HepG2 (cell line): ENCODE results near the gene WDR27. TPM values are rescaled to one million over a fixed set of nuclear protein-coding genes. Genes with fewer than 3 reads are reported as not detected.

Source experiments
- ATAC-seq: fragments of 200-7000 bp; cut with Tn5 transposase; 3 replicates; pipeline ENCODE4 v1.9.1; 2020; ENCODE audit warnings: mild to moderate bottlenecking, moderate library complexity
- BruUV-seq: library from RNA; stranded (reverse); fragments of 400-500 nt; replicated peaks from 2 replicates; lab custom pipeline; 2021; lab: Mats Ljungman, UMichigan
- CTCF ChIA-PET: fragments of 300-600 bp; formaldehyde crosslinking; extraction: SDS; loops from one replicate; lab custom pipeline; 2021; ENCODE audit warnings: low total read pairs, inconsistent platforms, low intra/inter-chr PET ratio; lab: Yijun Ruan, JAX
- POLR2A ChIA-PET: fragments of 350-600 bp; sonication (Branson Sonifier 250); formaldehyde crosslinking; loops from one replicate; lab custom pipeline; 2020; ENCODE audit warnings: antibody characterized with exemption, inconsistent platforms; lab: Yijun Ruan, JAX
- DNase-seq: peaks from one replicate; pipeline ENCODE4 v3.0.0-alpha.2; 2015; ENCODE audit warnings: low spot score
- FAIRE-seq: peaks from 3 replicates; lab custom pipeline; 2011; peaks lifted over from hg19 to GRCh38; lab: Jason Lieb, UNC
- H2AFZ ChIP-seq: one replicate; pipeline ENCODE4 v1.6.1; 2011; ENCODE audit warnings: low read length, inconsistent platforms
- H3K27ac ChIP-seq: fragments of 300-600 bp; 3 replicates; pipeline ENCODE4 v1.8.0; 2011; ENCODE audit warnings: mixed run types, mild to moderate bottlenecking, mixed read lengths, low read length, inconsistent platforms; ENCODE audit not compliant: insufficient read depth; ENCODE audit errors: extremely low read length
- H3K27me3 ChIP-seq, 2 experiments: fragments of 200-600 bp in 1 of 2; 2 replicates in 1 of 2; 3 replicates in 1 of 2; pipeline versions ENCODE4 v1.6.0 to v1.8.0; 2011; ENCODE audit warnings: low read length in 2 of 2, mild to moderate bottlenecking in 2 of 2, moderate library complexity in 2 of 2, inconsistent platforms in 1 of 2; ENCODE audit not compliant: insufficient read depth in 2 of 2, control insufficient read depth in 1 of 2
- H3K36me3 ChIP-seq, 2 experiments: fragments of 200-600 bp in 1 of 2; replicated peaks in 1 of 2; 2 replicates in 1 of 2; 3 replicates in 1 of 2; pipeline versions ENCODE4 v1.5.1 to v1.8.0; 2011; ENCODE audit warnings: low read length in 2 of 2, inconsistent platforms in 1 of 2; ENCODE audit not compliant: insufficient read depth in 2 of 2, control insufficient read depth in 1 of 2
- H3K4me1 ChIP-seq: 2 replicates; pipeline ENCODE4 v1.5.1; 2012; ENCODE audit warnings: low read length, inconsistent platforms; ENCODE audit not compliant: insufficient read depth
- H3K4me2 ChIP-seq: 2 replicates; pipeline ENCODE4 v1.6.0; 2011; ENCODE audit warnings: low read depth, low read length, inconsistent platforms
- H3K4me3 ChIP-seq, 3 experiments: fragments of 200-600 bp in 1 of 3; sonication (generic), shearing (Covaris generic) in 1 of 3; replicated peaks in 1 of 3; 2 replicates each; pipeline ENCODE4 v1.5.1; 2011 to 2016; ENCODE audit warnings: low read length in 3 of 3, inconsistent platforms in 2 of 3, low read depth in 2 of 3, mild to moderate bottlenecking in 2 of 3, control low read depth in 1 of 3, mixed read lengths in 1 of 3; ENCODE audit not compliant: insufficient read depth in 1 of 3
- H3K79me2 ChIP-seq: one replicate; pipeline ENCODE4 v1.6.1; 2011; ENCODE audit warnings: low read length, inconsistent platforms; ENCODE audit not compliant: insufficient read depth
- H3K9ac ChIP-seq: 2 replicates; pipeline ENCODE4 v1.6.0; 2011; ENCODE audit warnings: mild to moderate bottlenecking, low read depth, low read length, inconsistent platforms; ENCODE audit not compliant: insufficient read depth
- H3K9me3 ChIP-seq: 2 replicates; pipeline ENCODE4 v1.5.1; 2012; ENCODE audit warnings: mild to moderate bottlenecking, low read length
- H4K20me1 ChIP-seq: 2 replicates; pipeline ENCODE4 v1.6.0; 2011; ENCODE audit warnings: inconsistent platforms, mild to moderate bottlenecking, low read length, moderate library complexity; ENCODE audit not compliant: insufficient read depth
- HIVEP1 ChIP-seq: sonication (generic); formaldehyde crosslinking; IDR thresholded peaks from 2 replicates; pipeline ENCODE4 v1.4.0; 2020; ENCODE audit warnings: mild to moderate bottlenecking, missing genetic modification reagents
- HOXA3 ChIP-seq: sonication (generic); formaldehyde crosslinking; IDR thresholded peaks from 2 replicates; pipeline ENCODE4 v1.5.0; 2020; ENCODE audit warnings: missing genetic modification reagents
- RXRA ChIP-seq: sonication (generic); formaldehyde crosslinking; IDR thresholded peaks from 2 replicates; pipeline ENCODE4 v1.5.1; 2020; ENCODE audit warnings: missing genetic modification reagents
- SKIL ChIP-seq: sonication (generic); formaldehyde crosslinking; IDR thresholded peaks from 2 replicates; pipeline ENCODE4 v1.8.0; 2022; ENCODE audit warnings: missing genetic modification reagents, mild to moderate bottlenecking, moderate library complexity, borderline replicate concordance
- ZBTB1 ChIP-seq: sonication (generic); formaldehyde crosslinking; IDR thresholded peaks from 2 replicates; pipeline ENCODE4 v1.4.0; 2020; ENCODE audit warnings: missing genetic modification reagents, borderline replicate concordance
- ZNF101 ChIP-seq: sonication (generic); formaldehyde crosslinking; IDR thresholded peaks from 2 replicates; pipeline ENCODE4 v1.4.0; 2020; ENCODE audit warnings: mild to moderate bottlenecking, low read depth, missing genetic modification reagents, borderline replicate concordance
- ZNF468 ChIP-seq: sonication (generic); formaldehyde crosslinking; IDR thresholded peaks from 2 replicates; pipeline ENCODE4 v1.8.0; 2022; ENCODE audit warnings: mild to moderate bottlenecking, moderate library complexity, missing genetic modification reagents
- ZNF512 ChIP-seq: sonication (generic); formaldehyde crosslinking; IDR thresholded peaks from 2 replicates; pipeline ENCODE4 v1.4.0; 2020; ENCODE audit warnings: mild to moderate bottlenecking, missing genetic modification reagents
- ZNF564 ChIP-seq: sonication (generic); formaldehyde crosslinking; IDR thresholded peaks from 2 replicates; pipeline ENCODE4 v1.8.1; 2023; ENCODE audit warnings: mild to moderate bottlenecking, missing genetic modification reagents
- ZNF768 ChIP-seq: sonication (generic); formaldehyde crosslinking; IDR thresholded peaks from 2 replicates; pipeline ENCODE4 v1.4.0; 2020; ENCODE audit warnings: missing genetic modification reagents
- ZNF83 ChIP-seq: sonication (generic); formaldehyde crosslinking; IDR thresholded peaks from 2 replicates; pipeline ENCODE4 v1.4.0; 2020; ENCODE audit warnings: missing genetic modification reagents, mild to moderate bottlenecking, borderline replicate concordance
- ZNF879 ChIP-seq: sonication (generic); formaldehyde crosslinking; IDR thresholded peaks from 2 replicates; pipeline ENCODE4 v1.8.1; 2023; ENCODE audit warnings: missing genetic modification reagents
- WGBS: methylation state at CpG from one replicate; pipeline ENCODE4 v1.1.6; 2017; ENCODE audit warnings: low lambda C conversion rate; 5-methylcytosine and 5-hydroxymethylcytosine counted together
- in situ Hi-C: cut with HindIII; loops from 2 replicates; pipeline ENCODE4 v1.10.0; 2017; ENCODE audit warnings: low pct_unique_long_range_greater_than_20kb; ENCODE audit not compliant: extremely low pct_ligation_motif_present
- intact Hi-C: fragments of 100-400 bp; cut with micrococcal nuclease; formaldehyde crosslinking; loops from one replicate; pipeline ENCODE4 v1.10.0; 2022; ENCODE audit not compliant: unreplicated experiment
- polyA plus RNA-seq, 8 experiments: library from polyadenylated mRNA; depleted of rRNA in 3 of 8; stranded (reverse) in 7 of 8; unstranded in 1 of 8; fragments of >200 nt; fragmentation: Illumina TruSeq in 4 of 8; extraction: Trizol in 4 of 8; gene quantifications; 2 replicates each; pipeline versions ENCODE4 v1.2.1 to v1.2.3, GENCODE V29; 2011 to 2016; ENCODE audit warnings: low read depth in 4 of 8, missing spikeins in 1 of 8, mixed read lengths in 1 of 8; ENCODE audit not compliant: insufficient read depth in 1 of 8
- total RNA-seq, 5 experiments: library from RNA; depleted of rRNA; stranded (reverse); fragments of >200 nt; fragmentation: Illumina TruSeq; extraction: Trizol; gene quantifications; 2 replicates each; pipeline ENCODE4 v1.2.3, GENCODE V29; 2016; ENCODE audit warnings: low read depth in 1 of 5
- TF ChIP-seq, protein P1 (sequence below): sonication (generic); formaldehyde crosslinking; IDR thresholded peaks from 2 replicates; pipeline ENCODE4 v1.9.0; 2021; ENCODE audit warnings: missing genetic modification reagents, borderline replicate concordance
- TF ChIP-seq, protein P2 (sequence below): sonication (generic); formaldehyde crosslinking; IDR thresholded peaks from 2 replicates; pipeline ENCODE4 v1.5.0; 2020; ENCODE audit warnings: mild to moderate bottlenecking, missing genetic modification reagents, borderline replicate concordance

WDR27 gene
- total and polyA plus RNA-seq, 2 of the 13 experiments (the other 11 are each of a cell fraction or from before 2014, with no cell fraction given) = 34.1 to 80.3 TPM

DNA sequence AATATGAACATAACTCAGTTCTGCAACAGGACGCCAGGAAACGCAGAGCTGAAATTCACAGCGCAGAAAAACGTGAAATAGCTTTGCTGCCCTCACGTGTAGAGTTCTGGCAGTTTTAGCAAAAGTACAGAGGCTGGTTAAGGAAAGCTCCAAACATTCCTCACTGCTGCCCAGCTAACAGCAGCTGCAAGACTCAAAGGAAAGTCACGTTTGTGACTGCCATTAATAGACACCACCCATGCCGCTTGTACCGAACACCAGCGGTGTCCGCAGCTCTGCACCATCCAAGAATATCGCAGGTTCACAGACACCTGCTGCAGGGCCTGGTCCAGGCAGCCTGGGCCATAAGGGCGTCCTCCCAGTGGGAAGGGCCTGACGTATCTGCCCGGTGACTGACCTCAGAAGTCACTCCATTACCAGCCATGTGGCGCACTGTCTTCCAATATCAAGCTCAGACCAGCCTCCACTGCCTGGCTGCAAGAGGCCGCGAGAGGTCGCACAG lies 61.4 kb downstream of the WDR27 start (continued):
- TF ChIP-seq, protein P1, sequence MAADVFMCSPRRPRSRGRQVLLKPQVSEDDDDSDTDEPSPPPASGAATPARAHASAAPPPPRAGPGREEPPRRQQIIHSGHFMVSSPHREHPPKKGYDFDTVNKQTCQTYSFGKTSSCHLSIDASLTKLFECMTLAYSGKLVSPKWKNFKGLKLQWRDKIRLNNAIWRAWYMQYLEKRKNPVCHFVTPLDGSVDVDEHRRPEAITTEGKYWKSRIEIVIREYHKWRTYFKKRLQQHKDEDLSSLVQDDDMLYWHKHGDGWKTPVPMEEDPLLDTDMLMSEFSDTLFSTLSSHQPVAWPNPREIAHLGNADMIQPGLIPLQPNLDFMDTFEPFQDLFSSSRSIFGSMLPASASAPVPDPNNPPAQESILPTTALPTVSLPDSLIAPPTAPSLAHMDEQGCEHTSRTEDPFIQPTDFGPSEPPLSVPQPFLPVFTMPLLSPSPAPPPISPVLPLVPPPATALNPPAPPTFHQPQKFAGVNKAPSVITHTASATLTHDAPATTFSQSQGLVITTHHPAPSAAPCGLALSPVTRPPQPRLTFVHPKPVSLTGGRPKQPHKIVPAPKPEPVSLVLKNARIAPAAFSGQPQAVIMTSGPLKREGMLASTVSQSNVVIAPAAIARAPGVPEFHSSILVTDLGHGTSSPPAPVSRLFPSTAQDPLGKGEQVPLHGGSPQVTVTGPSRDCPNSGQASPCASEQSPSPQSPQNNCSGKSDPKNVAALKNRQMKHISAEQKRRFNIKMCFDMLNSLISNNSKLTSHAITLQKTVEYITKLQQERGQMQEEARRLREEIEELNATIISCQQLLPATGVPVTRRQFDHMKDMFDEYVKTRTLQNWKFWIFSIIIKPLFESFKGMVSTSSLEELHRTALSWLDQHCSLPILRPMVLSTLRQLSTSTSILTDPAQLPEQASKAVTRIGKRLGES (CRISPR knock-in tag) = no peak

DNA sequence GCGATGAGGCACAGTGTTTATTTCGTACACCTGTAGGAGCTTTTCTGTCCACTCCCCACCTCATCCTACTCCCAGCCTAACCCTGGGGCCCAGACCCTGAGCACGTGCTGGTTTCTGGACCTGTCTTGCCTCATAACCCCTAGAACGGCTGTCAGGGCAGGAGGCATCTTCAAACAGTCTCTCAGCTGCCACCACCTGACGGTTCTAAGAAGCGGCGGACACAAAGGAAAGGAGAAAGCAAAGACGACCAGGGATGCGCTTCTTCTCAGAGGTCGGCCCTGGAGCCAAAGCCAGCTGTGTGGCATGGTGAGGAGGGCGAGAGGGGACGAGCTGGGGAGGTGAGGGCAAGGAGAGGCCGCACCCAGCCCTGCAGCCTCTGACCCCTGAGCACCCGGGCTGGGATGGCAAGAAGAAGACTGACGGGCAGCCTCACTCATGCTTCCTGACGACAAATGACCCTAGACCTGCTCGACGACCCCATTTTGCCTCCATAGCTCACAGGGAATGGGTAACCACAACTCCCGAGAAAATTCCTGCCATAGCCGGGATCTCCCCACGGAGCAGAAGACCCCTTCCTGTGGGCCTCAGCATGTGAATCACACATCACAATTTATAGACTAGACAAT lies 62.1 kb downstream of the WDR27 start:
- no peak overlapping the region for H3K27ac ChIP-seq
- no peak overlapping the region for H2AFZ ChIP-seq
- no peaks in the 10 kb centered on the region for H3K4me1 ChIP-seq
- BruUV-seq = no TSS peak
- no peak overlapping the region for H3K9ac ChIP-seq
- no peak overlapping the region for H3K4me2 ChIP-seq
- H3K36me3 ChIP-seq = peaks cover 6 to 9% of the 10 kb centered on the region in 2 experiments
- in situ Hi-C loops (no loop called here), intact Hi-C loops (no loop called here)
- DNase-seq (no peak), ATAC-seq (no peak), FAIRE-seq (no peak)
- CTCF ChIA-PET = no interaction called here
- no peaks in the 10 kb centered on the region for H4K20me1 ChIP-seq
- WGBS = 90% methylated on average over 21 of the region's 21 CpGs
- no peak overlapping the region for H3K4me3 ChIP-seq
- no peaks in the 10 kb centered on the region for H3K27me3 ChIP-seq
- H3K9me3 ChIP-seq = no peaks in the 10 kb centered on the region
- H3K79me2 ChIP-seq = no peaks in the 10 kb centered on the region
- POLR2A ChIA-PET = no interaction called here
- TF ChIP-seq, protein P2, sequence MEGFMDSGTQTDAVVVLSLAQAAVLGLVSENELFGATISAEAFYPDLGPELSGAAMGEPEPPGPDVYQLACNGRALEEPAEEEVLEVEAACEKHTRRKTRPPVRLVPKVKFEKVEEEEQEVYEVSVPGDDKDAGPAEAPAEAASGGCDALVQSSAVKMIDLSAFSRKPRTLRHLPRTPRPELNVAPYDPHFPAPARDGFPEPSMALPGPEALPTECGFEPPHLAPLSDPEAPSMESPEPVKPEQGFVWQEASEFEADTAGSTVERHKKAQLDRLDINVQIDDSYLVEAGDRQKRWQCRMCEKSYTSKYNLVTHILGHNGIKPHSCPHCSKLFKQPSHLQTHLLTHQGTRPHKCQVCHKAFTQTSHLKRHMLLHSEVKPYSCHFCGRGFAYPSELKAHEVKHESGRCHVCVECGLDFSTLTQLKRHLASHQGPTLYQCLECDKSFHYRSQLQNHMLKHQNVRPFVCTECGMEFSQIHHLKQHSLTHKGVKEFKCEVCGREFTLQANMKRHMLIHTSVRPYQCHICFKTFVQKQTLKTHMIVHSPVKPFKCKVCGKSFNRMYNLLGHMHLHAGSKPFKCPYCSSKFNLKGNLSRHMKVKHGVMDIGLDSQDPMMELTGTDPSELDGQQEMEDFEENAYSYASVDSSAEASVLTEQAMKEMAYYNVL (CRISPR knock-in tag) = no peak
- TF ChIP-seq ZNF564 (no peak), RXRA (no peak), ZBTB1 (CRISPR knock-in tag) (no peak), ZNF83 (CRISPR knock-in tag) (no peak), ZNF468 (CRISPR knock-in tag) (no peak), HOXA3 (CRISPR knock-in tag) (no peak), ZNF768 (CRISPR knock-in tag) (no peak), ZNF512 (CRISPR knock-in tag) (no peak), HIVEP1 (no peak), ZNF101 (CRISPR knock-in tag) (no peak), ZNF879 (CRISPR knock-in tag) (no peak), SKIL (CRISPR knock-in tag) (no peak)
